IMR-90 (cell line): Measurements from ENCODE around the gene VILL. TPM values are rescaled to one million over a fixed set of nuclear protein-coding genes. Genes with fewer than 3 reads are reported as not detected.

ENCODE experiments used
- ATAC-seq: fragments of 200-7000 bp; cut with Tn5 transposase; 2 replicates; pipeline ENCODE4 v1.9.1; 2020; ENCODE audit warnings: low read depth, mild to moderate bottlenecking, moderate library complexity
- BruUV-seq: library from RNA; stranded (reverse); fragments of 400-500 nt; replicated peaks from 2 replicates; lab custom pipeline; 2021; lab: Mats Ljungman, UMichigan
- CTCF ChIA-PET: fragments of 300-600 bp; formaldehyde crosslinking; extraction: SDS; loops from one replicate; lab custom pipeline; 2021; ENCODE audit warnings: antibody characterized with exemption; lab: Yijun Ruan, JAX
- POLR2A ChIA-PET: fragments of 300-600 bp; sonication (Branson Sonifier 250); formaldehyde crosslinking; loops from one replicate; lab custom pipeline; 2022; ENCODE audit warnings: antibody characterized with exemption; ENCODE audit not compliant: unreplicated experiment; lab: Charles Lee
- DNase-seq: peaks from one replicate; pipeline ENCODE4 v3.0.0; 2013
- H2AFZ ChIP-seq: replicated peaks from 2 replicates; pipeline ENCODE3; 2013; ENCODE audit warnings: low read length, mild to moderate bottlenecking; ENCODE audit not compliant: poor library complexity
- H2AK5ac ChIP-seq: 2 replicates; pipeline ENCODE4 v1.6.1; 2013; ENCODE audit warnings: low read depth, low read length, inconsistent platforms
- H2AK9ac ChIP-seq: replicated peaks from 2 replicates; pipeline ENCODE3; 2013; ENCODE audit warnings: mild to moderate bottlenecking, low read depth, low read length, moderate library complexity; ENCODE audit not compliant: poor library complexity
- H2BK120ac ChIP-seq: 2 replicates; pipeline ENCODE4 v1.6.1; 2013; ENCODE audit warnings: low read depth, low read length, inconsistent platforms
- H2BK15ac ChIP-seq: 3 replicates; pipeline ENCODE4 v1.6.1; 2013; ENCODE audit warnings: low read depth, low read length, inconsistent platforms
- H2BK20ac ChIP-seq: 2 replicates; pipeline ENCODE4 v1.6.1; 2013; ENCODE audit warnings: low read depth, mild to moderate bottlenecking, inconsistent platforms, low read length, moderate library complexity
- H2BK5ac ChIP-seq: 2 replicates; pipeline ENCODE4 v1.6.1; 2013; ENCODE audit warnings: mild to moderate bottlenecking, low read depth, low read length, inconsistent platforms; ENCODE audit not compliant: poor library complexity, severe bottlenecking
- H3K14ac ChIP-seq: replicated peaks from 2 replicates; pipeline ENCODE4 v1.6.1; 2013; ENCODE audit warnings: low read depth, low read length, inconsistent platforms
- H3K18ac ChIP-seq: 2 replicates; pipeline ENCODE4 v1.6.1; 2013; ENCODE audit warnings: low read depth, low read length, control low read depth
- H3K23ac ChIP-seq: 2 replicates; pipeline ENCODE4 v1.6.1; 2013; ENCODE audit warnings: low read depth, low read length, inconsistent platforms
- H3K27ac ChIP-seq: 2 replicates; pipeline ENCODE4 v1.5.1; 2013; ENCODE audit warnings: mild to moderate bottlenecking, control low read depth, low read length; ENCODE audit not compliant: insufficient read depth
- H3K27me3 ChIP-seq: 2 replicates; pipeline ENCODE4 v1.6.1; 2013; ENCODE audit warnings: low read length; ENCODE audit not compliant: control insufficient read depth, insufficient read depth
- H3K36me3 ChIP-seq: 2 replicates; pipeline ENCODE4 v1.6.1; 2013; ENCODE audit warnings: low read length, mixed read lengths; ENCODE audit not compliant: control insufficient read depth, insufficient read depth
- H3K4ac ChIP-seq: 2 replicates; pipeline ENCODE4 v1.6.1; 2013; ENCODE audit warnings: low read depth, low read length, inconsistent platforms
- H3K4me1 ChIP-seq: 2 replicates; pipeline ENCODE4 v1.6.1; 2013; ENCODE audit warnings: low read length, mixed read lengths; ENCODE audit not compliant: control insufficient read depth, insufficient read depth
- H3K4me2 ChIP-seq: 2 replicates; pipeline ENCODE4 v1.6.1; 2013; ENCODE audit warnings: low read depth, mild to moderate bottlenecking, control low read depth, low read length, moderate library complexity
- H3K4me3 ChIP-seq: 2 replicates; pipeline ENCODE4 v1.5.1; 2013; ENCODE audit warnings: low read depth, mild to moderate bottlenecking, control low read depth, low read length, moderate library complexity; ENCODE audit not compliant: insufficient read depth
- H3K56ac ChIP-seq: 2 replicates; pipeline ENCODE4 v1.6.1; 2013; ENCODE audit warnings: low read length, inconsistent platforms; ENCODE audit not compliant: insufficient read depth; ENCODE audit errors: extremely low read depth
- H3K79me1 ChIP-seq, 2 experiments: 2 replicates each; pipeline ENCODE4 v1.6.1; 2013; ENCODE audit warnings: low read length in 2 of 2, inconsistent platforms in 1 of 2, low read depth in 1 of 2
- H3K9ac ChIP-seq: 2 replicates; pipeline ENCODE4 v1.6.1; 2013; ENCODE audit warnings: low read depth, low read length, control low read depth
- H3K9me1 ChIP-seq: 2 replicates; pipeline ENCODE4 v1.6.1; 2013; ENCODE audit warnings: low read length, inconsistent platforms; ENCODE audit not compliant: insufficient read depth
- H3K9me3 ChIP-seq: 2 replicates; pipeline ENCODE4 v1.6.1; 2013; ENCODE audit warnings: low read length; ENCODE audit not compliant: control insufficient read depth, insufficient read depth
- H4K20me1 ChIP-seq: 2 replicates; pipeline ENCODE4 v1.6.1; 2013; ENCODE audit warnings: low read length, inconsistent platforms; ENCODE audit not compliant: insufficient read depth
- H4K5ac ChIP-seq: 2 replicates; pipeline ENCODE4 v1.6.1; 2013; ENCODE audit warnings: mild to moderate bottlenecking, low read depth, low read length, control low read depth
- H4K8ac ChIP-seq, 2 experiments: 2 replicates each; pipeline ENCODE4 v1.6.1; 2013; ENCODE audit warnings: low read depth in 2 of 2, low read length in 2 of 2, control low read depth in 1 of 2, inconsistent platforms in 1 of 2
- H4K91ac ChIP-seq: 2 replicates; pipeline ENCODE4 v1.6.1; 2013; ENCODE audit warnings: low read depth, low read length, inconsistent platforms; ENCODE audit not compliant: insufficient read depth
- BHLHE40 ChIP-seq: fragments of 150-350 bp; IDR thresholded peaks from 2 replicates; pipeline ENCODE4 v1.6.1; 2016; ENCODE audit warnings: mild to moderate bottlenecking, low read depth, low read length
- ELK1 ChIP-seq: fragments of 150-350 bp; IDR thresholded peaks from 2 replicates; pipeline ENCODE4 v1.6.1; 2016; ENCODE audit warnings: low read depth, mild to moderate bottlenecking, low read length, moderate library complexity, borderline replicate concordance
- FOS ChIP-seq: fragments of 150-350 bp; IDR thresholded peaks from 2 replicates; pipeline ENCODE4 v1.6.1; 2016; ENCODE audit warnings: low read depth, low read length
- MAFK ChIP-seq: IDR thresholded peaks from 2 replicates; pipeline ENCODE4 v1.6.1; 2012; ENCODE audit warnings: low read depth, low read length, improper control_type of control experiment
- MAZ ChIP-seq: IDR thresholded peaks from 2 replicates; pipeline ENCODE4 v1.6.1; 2012; ENCODE audit warnings: low read depth, mild to moderate bottlenecking, low read length, improper control_type of control experiment, moderate library complexity, borderline replicate concordance
- NFE2L2 ChIP-seq: fragments of 150-350 bp; IDR thresholded peaks from 2 replicates; pipeline ENCODE4 v1.6.1; 2016; ENCODE audit warnings: low read depth, mild to moderate bottlenecking, low read length
- POLR2A ChIP-seq: IDR thresholded peaks from 2 replicates; pipeline ENCODE4 v1.6.1; 2012; ENCODE audit warnings: mild to moderate bottlenecking, low read depth, low read length
- RAD21 ChIP-seq: IDR thresholded peaks from 2 replicates; pipeline ENCODE4 v1.6.1; 2012; ENCODE audit warnings: low read length, improper control_type of control experiment
- RCOR1 ChIP-seq: IDR thresholded peaks from 2 replicates; pipeline ENCODE4 v1.6.1; 2012; ENCODE audit warnings: mild to moderate bottlenecking, low read length, improper control_type of control experiment; ENCODE audit not compliant: insufficient replicate concordance
- RFX5 ChIP-seq: IDR thresholded peaks from 2 replicates; pipeline ENCODE4 v1.8.0; 2012; ENCODE audit warnings: low read depth, mild to moderate bottlenecking, low read length, moderate library complexity
- SMC3 ChIP-seq: fragments of 150-350 bp; IDR thresholded peaks from 2 replicates; pipeline ENCODE4 v1.6.1; 2016; ENCODE audit warnings: low read depth, mild to moderate bottlenecking, antibody characterized with exemption, low read length, moderate library complexity
- USF2 ChIP-seq: fragments of 150-350 bp; IDR thresholded peaks from 2 replicates; pipeline ENCODE4 v1.6.1; 2017; ENCODE audit warnings: mild to moderate bottlenecking, antibody characterized with exemption, low read length, low read depth
- WGBS, 2 experiments: methylation state at CpG; one replicate each; pipeline versions ENCODE4 v1.1.5 to v1.1.7; 2013; ENCODE audit warnings: missing lambda C conversion rate in 2 of 2; ENCODE audit not compliant: insufficient read length in 1 of 2; ENCODE audit errors: extremely low coverage in 2 of 2; 5-methylcytosine and 5-hydroxymethylcytosine counted together
- dilution Hi-C: fragments of 300-500 bp; cut with HindIII; formaldehyde crosslinking; loops from one replicate; pipeline ENCODE4 v1.14.3; 2018; ENCODE audit warnings: low sequenced_read_pairs; ENCODE audit not compliant: unreplicated experiment
- in situ Hi-C: fragments of 300-500 bp; cut with MboI; formaldehyde crosslinking; loops from 3 replicates; pipeline ENCODE4 v1.14.3; 2019; ENCODE audit warnings: low sequenced_read_pairs, inconsistent platforms, mixed read lengths
- intact Hi-C: fragments of 100-400 bp; cut with micrococcal nuclease; formaldehyde crosslinking; loops from 2 replicates; pipeline ENCODE4 v1.10.0; 2022
- polyA plus RNA-seq, 3 experiments: library from polyadenylated mRNA; depleted of rRNA; stranded (reverse); fragments of >200 nt; gene quantifications; 2 replicates each; pipeline ENCODE4 v1.2.3, GENCODE V29; 2012; ENCODE audit warnings: low replicate concordance in 1 of 3
- total RNA-seq: library from RNA; depleted of rRNA; stranded (reverse); fragments of >200 nt; gene quantifications from 2 replicates; pipeline ENCODE4 v1.2.3, GENCODE V29; 2012

VILL gene
- total and polyA plus RNA-seq, 2 of the 4 experiments (the other 2 are of a cell fraction) = 2.3 to 4.7 TPM

- Histone ChIP-seq H2BK15ac (no peak overlapping the region), H4K91ac (no peak overlapping the region), H3K23ac (no peak overlapping the region), H3K4ac (no peak overlapping the region), H2AK9ac (no peak overlapping the region), H2AK5ac (no peak overlapping the region), H2BK20ac (no peak overlapping the region), H3K4me2 (no peak overlapping the region; the same call in 1 of the 2 replicates), H3K9me3 (no peaks in the 10 kb centered on the region), H2BK120ac (no peak overlapping the region), H3K36me3 (peaks cover 35% of the 10 kb centered on the region), H3K14ac (no peak overlapping the region), H4K8ac (no peak overlapping the region), H3K56ac (no peak overlapping the region), H3K18ac (no peak overlapping the region), H4K5ac (no peak overlapping the region), H3K4me3 (no peak overlapping the region), H4K20me1 (no peaks in the 10 kb centered on the region), H3K27me3 (no peaks in the 10 kb centered on the region), H3K4me1 (peaks cover 6% of the 10 kb centered on the region; the same call in 1 of the 2 replicates), H3K9ac (no peak overlapping the region), H2AFZ (no peak overlapping the region), H3K27ac (peak overlapping the region; percentile 73; the same call in 1 of the 2 replicates), H3K79me1 (peaks cover 2 to 9% of the 10 kb centered on the region in 2 experiments; a peak in 1 of 4 replicates), H2BK5ac (no peak overlapping the region), H3K9me1 (peaks cover 22% of the 10 kb centered on the region)
- CTCF ChIA-PET = interaction anchor here (0.7 to 2.3 kb wide), 9 partner anchors 12 to 121 kb away, joined by 3 to 9 read pairs (median 3); partner anchors contain the start of gene DLEC1
- POLR2A ChIA-PET = no interaction called here
- intact Hi-C loops = no loop called here
- 44% methylated on average over 2 of the region's 12 CpGs; no CpG with 5 or more reads in 1 of the 2 experiments for WGBS, 2 experiments
- no peak for TF ChIP-seq RCOR1
- TF ChIP-seq USF2 = no peak
- TF ChIP-seq MAFK = no peak
- TF ChIP-seq RAD21 = no peak
- TF ChIP-seq SMC3 = no peak
- no peak for TF ChIP-seq BHLHE40
- no peak for TF ChIP-seq FOS
- no peak for TF ChIP-seq ELK1
- TF ChIP-seq MAZ = no peak
- TF ChIP-seq NFE2L2 = no peak
- TF ChIP-seq POLR2A = no peak
- no peak for TF ChIP-seq RFX5
- DNase-seq (peak; percentile 13), ATAC-seq (peak; percentile 52)
- dilution Hi-C loops = no loop called here
- in situ Hi-C loops = no loop called here
- no TSS peak for BruUV-seq
Measured at GRCh38 chr3:37973246-37974054, 17.1 kb upstream of the VILL start.
